ENCODE data around the gene POLR3H.

GRCh38 chr22:41526226-41526829, 17.9 kb downstream of the POLR3H start:
- TF ChIP-seq CTCF (IDR thresholded peaks at IDR 0.05) = no peak
- no peak for TF ChIP-seq POLR2A (IDR thresholded peaks at IDR 0.05)
- no peak for TF ChIP-seq EP300 (IDR thresholded peaks at IDR 0.05)
- no peak for TF ChIP-seq POLR2AphosphoS5 (IDR thresholded peaks at IDR 0.05)
